HG03095 (cell line): ENCODE data around the gene ITGAX.

Experiments used
- ATAC-seq: cut with Tn5 transposase; IDR thresholded peaks from one replicate; pipeline ENCODE4 v1.9.1; 2021; ENCODE audit warnings: moderate library complexity; ENCODE audit not compliant: unreplicated experiment

Gene ITGAX

GRCh38 chr16:31371619-31372484 is 16.9 kb downstream of the ITGAX start:
- no peak for ATAC-seq

DNA sequence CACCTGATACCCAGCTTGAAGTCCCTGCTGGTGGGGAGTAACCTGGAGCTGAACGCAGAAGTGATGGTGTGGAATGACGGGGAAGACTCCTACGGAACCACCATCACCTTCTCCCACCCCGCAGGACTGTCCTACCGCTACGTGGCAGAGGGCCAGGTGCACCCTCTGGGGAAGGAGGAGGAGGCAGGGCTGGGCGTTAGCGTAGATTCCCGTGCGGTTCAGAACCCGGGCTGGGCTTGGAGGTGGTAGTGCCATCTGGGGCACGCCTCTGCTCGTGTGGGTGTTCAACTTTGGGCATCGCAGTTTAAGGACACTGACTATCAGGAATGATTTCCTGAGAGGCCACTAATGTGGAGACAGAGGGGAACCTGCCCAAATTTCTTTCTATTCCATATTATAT is 18.3 kb downstream of the ITGAX start:
- ATAC-seq, result no peak

DNA sequence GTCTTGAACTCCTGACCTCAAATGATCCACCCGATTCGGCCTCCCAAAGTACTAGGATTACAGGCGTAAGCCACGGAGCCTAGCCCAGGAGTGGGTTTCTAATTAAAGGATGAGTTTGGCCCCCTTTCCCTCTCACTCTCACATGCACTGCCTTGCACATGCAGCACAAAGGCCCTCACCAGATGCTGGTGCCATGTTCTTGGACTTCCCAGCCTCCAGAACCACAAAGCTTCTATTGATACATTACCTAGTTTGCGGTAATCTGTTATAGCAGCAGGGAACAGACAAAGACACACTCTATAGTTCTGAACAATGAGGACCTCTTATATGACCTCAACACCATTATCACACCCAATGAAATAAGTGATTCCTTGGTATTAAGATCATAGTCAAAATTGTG is 20.3 kb downstream of the ITGAX start:
- ATAC-seq, result no peak

DNA sequence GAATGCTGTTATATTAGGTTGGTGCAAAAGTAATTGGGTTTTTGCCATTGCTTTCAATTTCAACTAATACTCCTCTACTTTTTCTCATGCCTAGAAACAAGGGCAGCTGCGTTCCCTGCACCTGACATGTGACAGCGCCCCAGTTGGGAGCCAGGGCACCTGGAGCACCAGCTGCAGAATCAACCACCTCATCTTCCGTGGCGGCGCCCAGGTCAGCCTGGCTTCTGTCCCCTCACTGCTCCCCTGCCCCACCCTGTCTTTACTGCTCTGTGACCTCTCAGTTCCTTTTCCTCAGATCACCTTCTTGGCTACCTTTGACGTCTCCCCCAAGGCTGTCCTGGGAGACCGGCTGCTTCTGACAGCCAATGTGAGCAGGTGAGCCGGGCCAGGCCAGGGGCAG is 21.7 kb downstream of the ITGAX start:
- no peak for ATAC-seq

DNA sequence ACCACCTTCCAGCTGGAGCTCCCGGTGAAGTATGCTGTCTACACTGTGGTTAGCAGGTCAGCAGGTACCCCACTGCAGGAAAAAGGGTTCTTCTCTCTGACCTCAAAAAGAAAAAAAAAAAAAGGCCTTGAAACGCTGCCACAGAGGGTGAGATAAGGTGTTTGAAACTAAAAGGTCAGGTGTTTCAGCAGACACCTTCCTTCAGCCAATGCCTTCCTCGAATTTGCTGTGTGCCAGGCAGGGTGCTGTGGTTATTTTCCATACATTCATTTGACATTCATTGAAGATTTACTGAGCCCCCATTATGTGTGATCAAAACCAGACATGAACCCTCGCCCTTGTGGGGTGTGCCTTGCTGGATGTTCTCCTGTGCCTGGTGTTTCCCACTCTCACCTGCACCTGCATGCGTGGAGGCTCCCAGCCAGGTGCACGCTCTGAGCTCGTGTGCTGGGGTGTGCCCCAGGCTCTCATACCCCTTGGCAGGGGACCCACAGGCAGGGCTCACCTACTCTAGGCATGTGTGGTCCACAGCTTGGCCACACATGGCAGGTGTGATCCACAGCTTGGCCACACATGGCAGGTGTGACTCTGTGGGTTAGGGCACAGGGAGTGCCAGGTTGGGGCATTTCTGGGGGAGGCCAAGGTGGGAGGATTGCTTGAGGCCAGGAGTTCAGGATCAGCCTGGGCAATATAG is 22.4 kb downstream of the ITGAX start:
- ATAC-seq, result no peak

- no peak for ATAC-seq
These were observed 25.2 kb downstream of the ITGAX start for GRCh38 chr16:31380201-31380600.

- ATAC-seq, result no peak
These were observed 27.6 kb downstream of the ITGAX start for GRCh38 chr16:31382485-31383161.

DNA sequence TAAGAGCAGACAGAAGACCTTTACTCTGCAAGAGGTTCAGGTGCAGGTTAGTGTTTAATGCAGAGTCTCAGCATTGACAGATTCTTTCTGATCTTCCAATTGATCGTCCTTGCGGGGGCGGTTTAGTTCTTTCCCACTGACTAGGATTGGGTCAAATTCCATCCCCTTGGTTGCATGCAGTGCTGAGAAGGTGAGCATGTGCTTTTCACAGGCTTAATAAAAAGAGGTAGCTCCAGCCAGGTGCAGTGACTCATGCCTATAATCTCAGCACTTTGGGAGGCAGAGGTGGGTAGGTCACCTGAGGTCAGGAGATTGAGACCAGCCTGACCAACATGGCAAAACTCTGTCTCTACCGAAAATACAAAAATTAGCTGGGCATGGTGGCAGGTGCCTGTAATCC is 30.7 kb downstream of the ITGAX start:
- ATAC-seq, result no peak

DNA sequence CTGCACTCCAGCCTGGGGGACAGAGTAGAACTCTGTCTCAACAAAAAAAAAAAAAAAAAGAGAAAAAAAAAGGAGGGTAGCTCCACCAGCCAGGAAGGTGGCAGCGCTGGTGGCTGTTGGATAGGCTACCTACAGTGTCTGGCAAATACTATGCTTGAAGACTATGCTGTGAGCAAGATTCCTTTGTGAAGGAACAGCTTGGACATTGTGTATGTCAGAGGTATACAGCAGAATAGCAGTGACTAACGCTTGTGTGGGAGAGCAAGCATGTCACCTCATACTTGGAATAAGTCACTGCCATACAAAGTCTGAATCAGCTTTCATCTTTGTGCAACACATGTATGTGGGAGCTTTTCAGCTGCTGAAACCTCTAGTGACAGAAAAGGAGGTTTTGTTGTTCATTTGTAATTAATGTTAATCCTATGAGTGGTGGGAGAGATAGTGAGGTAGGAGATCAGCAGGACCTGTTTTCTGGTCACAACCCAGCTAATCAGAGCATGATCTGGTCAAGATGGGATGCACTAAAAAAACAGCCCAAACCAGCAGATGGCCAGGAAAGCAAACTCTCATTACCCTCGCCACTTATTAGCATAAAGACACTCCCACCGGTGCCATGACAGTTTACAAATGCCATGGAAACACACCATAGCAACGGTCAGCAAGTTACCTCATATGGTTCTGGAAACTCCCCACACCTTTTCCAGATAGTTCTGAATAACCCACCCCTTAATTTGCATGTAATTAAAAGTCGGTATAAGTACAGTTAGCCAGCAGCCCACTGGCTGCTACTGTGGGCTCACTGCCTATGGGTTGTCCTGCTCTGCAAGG is 31.4 kb downstream of the ITGAX start:
- no peak for ATAC-seq

DNA sequence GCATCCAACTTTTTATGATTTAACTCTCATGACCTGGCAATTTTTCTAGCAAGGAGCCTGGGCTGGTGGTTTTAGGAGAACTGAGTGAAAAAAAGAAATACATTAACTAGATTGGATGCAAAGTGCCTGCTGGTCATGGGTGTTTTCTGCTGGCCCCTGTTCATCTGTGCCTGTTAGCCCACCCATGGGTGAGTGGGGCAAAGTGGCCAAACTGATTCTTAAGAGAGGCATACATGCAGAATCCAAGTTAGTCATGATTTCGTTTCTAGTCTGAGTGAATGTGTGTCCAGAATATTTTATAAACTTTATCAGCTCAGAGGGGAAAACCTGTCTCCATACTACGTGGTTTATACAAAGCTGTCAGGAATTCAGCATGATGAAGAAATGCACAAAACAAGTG is 33.6 kb downstream of the ITGAX start:
- no peak for ATAC-seq

GRCh38 chr16:31390504-31391041 is 35.6 kb downstream of the ITGAX start:
- no peak for ATAC-seq

- no peak for ATAC-seq
These were observed 38.1 kb downstream of the ITGAX start, which contains the start of gene ITGAD for GRCh38 chr16:31393056-31393455. TSS of gene ITGAD (plus strand) at chr16:31393335. CDS start at chr16:31393361, 26 bp downstream.

- no peak for ATAC-seq
These were observed 40.7 kb downstream of the ITGAX start for GRCh38 chr16:31395647-31396046.

GRCh38 chr16:31397096-31397660 is 42.2 kb downstream of the ITGAX start:
- no peak for ATAC-seq

GRCh38 chr16:31397701-31398100 is 42.7 kb downstream of the ITGAX start:
- ATAC-seq, result no peak

GRCh38 chr16:31400191-31400590 is 45.2 kb downstream of the ITGAX start:
- ATAC-seq, result no peak

- ATAC-seq, result no peak
These were observed 46.5 kb downstream of the ITGAX start for GRCh38 chr16:31401436-31401835.

GRCh38 chr16:31402687-31403086 is 47.7 kb downstream of the ITGAX start:
- ATAC-seq, result no peak

DNA sequence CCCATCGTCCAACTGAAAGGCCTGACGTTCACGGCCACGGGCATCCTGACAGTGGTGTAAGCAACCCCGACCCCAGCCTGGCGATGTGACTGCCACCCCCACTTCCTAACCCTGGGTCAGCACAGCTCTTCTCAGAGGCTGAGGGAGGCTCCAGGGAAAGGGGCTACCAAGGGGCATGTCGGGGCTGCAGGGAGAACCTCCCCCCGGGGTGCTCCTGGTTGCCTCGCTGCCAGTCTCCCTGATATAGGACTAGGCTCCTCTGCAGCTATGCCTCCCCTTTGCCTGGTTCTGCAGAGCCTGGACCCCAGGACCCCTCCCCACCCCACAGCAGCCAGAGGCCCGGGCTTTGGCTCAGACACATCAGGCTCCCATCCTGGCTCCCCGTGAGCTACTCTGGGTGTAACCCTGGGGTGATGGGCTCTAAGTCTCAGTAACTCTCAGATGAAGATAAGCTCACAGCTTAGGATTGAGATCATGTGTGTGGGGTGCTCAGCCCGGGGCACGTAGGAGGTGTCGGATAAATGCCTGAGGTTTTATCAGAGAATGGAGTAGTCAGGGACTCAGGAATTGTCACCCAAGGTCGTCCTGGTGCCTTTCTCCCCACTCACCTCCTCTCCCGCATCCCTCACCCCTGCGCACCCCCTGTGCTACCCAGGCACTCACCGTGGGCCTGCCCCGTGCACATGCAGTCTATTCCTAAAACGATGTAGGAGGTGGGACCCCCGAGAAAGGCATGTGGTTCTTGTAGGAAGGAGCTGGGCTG is 48.8 kb downstream of the ITGAX start:
- no peak for ATAC-seq
